ENCODE measurements around the gene C4orf50.

The C4orf50 gene

GRCh38 chr4:6018331-6018730 lies at the start of gene C4orf50:
Gene C4orf50 (minus strand): TSS chr4:6018431.
- no peak for DNase-seq

- DNase-seq, result no peak
Observed at GRCh38 chr4:6065934-6066590, 47.8 kb upstream of the C4orf50 start.

GRCh38 chr4:6065166-6065565 lies 46.9 kb upstream of the C4orf50 start:
- DNase-seq, result no peak

- DNase-seq, result no peak
Observed at GRCh38 chr4:6064383-6064782, 46.2 kb upstream of the C4orf50 start.

- no peak for DNase-seq
Observed at GRCh38 chr4:6063684-6064083, 45.5 kb upstream of the C4orf50 start.

- no peak for DNase-seq
Observed at GRCh38 chr4:6062133-6062532, 43.9 kb upstream of the C4orf50 start.

- no peak for DNase-seq
Observed at GRCh38 chr4:6059375-6059805, 41.2 kb upstream of the C4orf50 start.

- DNase-seq, result no peak
Observed at GRCh38 chr4:6058531-6059374, 40.5 kb upstream of the C4orf50 start.

- no peak for DNase-seq
Observed at GRCh38 chr4:6056976-6057766, 38.9 kb upstream of the C4orf50 start.

GRCh38 chr4:6055436-6055835 lies 37.2 kb upstream of the C4orf50 start:
- no peak for DNase-seq

GRCh38 chr4:6055030-6055429 lies 36.8 kb upstream of the C4orf50 start:
- DNase-seq, result no peak

GRCh38 chr4:6054162-6054922 lies 36.1 kb upstream of the C4orf50 start:
- DNase-seq, result no peak

- no peak for DNase-seq
Observed at GRCh38 chr4:6052679-6053078, 34.4 kb upstream of the C4orf50 start.

- DNase-seq, result no peak
Observed at GRCh38 chr4:6050551-6050950, 32.3 kb upstream of the C4orf50 start.

GRCh38 chr4:6049985-6050384 lies 31.8 kb upstream of the C4orf50 start:
- DNase-seq, result no peak

- no peak for DNase-seq
Observed at GRCh38 chr4:6049278-6049677, 31.0 kb upstream of the C4orf50 start.

GRCh38 chr4:6048537-6048936 lies 30.3 kb upstream of the C4orf50 start:
- no peak for DNase-seq

GRCh38 chr4:6047130-6047673 lies 29.0 kb upstream of the C4orf50 start:
- DNase-seq, result no peak

GRCh38 chr4:6046526-6047129 lies 28.4 kb upstream of the C4orf50 start:
- no peak for DNase-seq

GRCh38 chr4:6044805-6045204 lies 26.6 kb upstream of the C4orf50 start:
- no peak for DNase-seq

- no peak for DNase-seq
Observed at GRCh38 chr4:6044276-6044675, 26.0 kb upstream of the C4orf50 start.

- DNase-seq, result no peak
Observed at GRCh38 chr4:6043843-6044242, 25.6 kb upstream of the C4orf50 start.

Data from NK-92 treated with Interleukin-12 subunit alpha and Interleukin-12 subunit beta, amount 100 ng/mL, for 24 hours (cell line).